SK-N-MC (cell line): ENCODE data around the gene DIP2C.

Source experiments
- DNase-seq: peaks from one replicate; pipeline ENCODE4 v3.0.0-alpha.2; 2011; ENCODE audit warnings: low read depth, low spot score
- H3K27ac ChIP-seq: fragments of 200-600 bp; sonication (generic); 2 replicates; pipeline ENCODE4 v1.5.1; 2016; ENCODE audit warnings: mixed run types
- H3K36me3 ChIP-seq: fragments of 200-600 bp; sonication (generic); 2 replicates; pipeline ENCODE4 v1.6.1; 2017; ENCODE audit warnings: antibody characterized with exemption, low read length, mixed read lengths; ENCODE audit not compliant: insufficient read depth
- H3K4me3 ChIP-seq: fragments of 200-600 bp; sonication (generic); 2 replicates; pipeline ENCODE4 v1.5.1; 2016
- H3K9ac ChIP-seq: fragments of 200-600 bp; sonication (generic); 2 replicates; pipeline ENCODE4 v1.8.0; 2017; ENCODE audit warnings: mixed run types, mixed read lengths; ENCODE audit not compliant: insufficient read length
- H3K9me3 ChIP-seq: fragments of 200-600 bp; sonication (generic); 2 replicates; pipeline ENCODE4 v1.6.1; 2017; ENCODE audit warnings: low read depth, mild to moderate bottlenecking, antibody characterized with exemption, low read length, moderate library complexity, mixed read lengths
- EZH2 ChIP-seq: fragments of 200-600 bp; sonication (generic); IDR thresholded peaks from one replicate; pipeline ENCODE4 v1.6.1; 2017; ENCODE audit warnings: antibody characterized with exemption
- FOXP2 ChIP-seq: optimal IDR thresholded peaks from 2 replicates; pipeline ENCODE3; 2011; ENCODE audit warnings: mild to moderate bottlenecking, moderate library complexity; ENCODE audit not compliant: insufficient read depth; ENCODE audit errors: extremely low read length, control extremely low read depth
- POLR2AphosphoS5 ChIP-seq: IDR thresholded peaks from 2 replicates; pipeline ENCODE4 v1.6.1; 2012; ENCODE audit warnings: mild to moderate bottlenecking, low read depth, low read length, borderline replicate concordance

Gene DIP2C

DNA sequence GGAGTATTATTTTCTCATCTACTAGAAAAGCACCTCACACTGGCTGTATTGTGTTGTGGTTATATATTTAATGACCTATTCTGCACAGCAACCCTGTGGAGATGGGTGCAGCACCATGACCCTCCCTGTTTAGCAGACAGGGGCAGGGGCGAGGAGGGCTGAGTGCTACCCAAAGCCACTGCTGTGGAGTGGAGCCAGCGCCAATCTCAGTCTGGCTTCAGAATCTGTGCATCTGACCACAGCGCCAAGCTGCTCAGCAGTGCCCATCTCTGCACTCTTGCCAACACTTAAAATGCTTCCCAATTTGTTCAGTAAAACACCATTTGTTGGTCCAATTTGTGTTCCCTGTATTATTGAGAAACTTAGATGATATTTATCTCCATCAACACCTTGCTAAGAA is 315.1 kb downstream of the DIP2C start:
- H3K4me3 ChIP-seq = no peak overlapping the region
- DNase-seq = no peak
- H3K9me3 ChIP-seq = no peaks in the 10 kb centered on the region
- TF ChIP-seq FOXP2 (no peak), POLR2AphosphoS5 (no peak), EZH2 (no peak)
- no peak overlapping the region for H3K9ac ChIP-seq
- peak overlapping the region; percentile 93 for H3K27ac ChIP-seq
- peaks cover 8% of the 10 kb centered on the region; the same call in 1 of the 2 replicates for H3K36me3 ChIP-seq

- Histone ChIP-seq H3K36me3 (peaks cover 8% of the 10 kb centered on the region; the same call in 1 of the 2 replicates), H3K9me3 (no peaks in the 10 kb centered on the region), H3K4me3 (peak overlapping the region; percentile 47), H3K27ac (peak overlapping the region; percentile 93), H3K9ac (no peak overlapping the region)
- no peak for TF ChIP-seq POLR2AphosphoS5
- no peak for TF ChIP-seq FOXP2
- no peak for TF ChIP-seq EZH2
- DNase-seq = no peak
These were observed 315.8 kb downstream of the DIP2C start for GRCh38 chr10:373526-374309.

DNA sequence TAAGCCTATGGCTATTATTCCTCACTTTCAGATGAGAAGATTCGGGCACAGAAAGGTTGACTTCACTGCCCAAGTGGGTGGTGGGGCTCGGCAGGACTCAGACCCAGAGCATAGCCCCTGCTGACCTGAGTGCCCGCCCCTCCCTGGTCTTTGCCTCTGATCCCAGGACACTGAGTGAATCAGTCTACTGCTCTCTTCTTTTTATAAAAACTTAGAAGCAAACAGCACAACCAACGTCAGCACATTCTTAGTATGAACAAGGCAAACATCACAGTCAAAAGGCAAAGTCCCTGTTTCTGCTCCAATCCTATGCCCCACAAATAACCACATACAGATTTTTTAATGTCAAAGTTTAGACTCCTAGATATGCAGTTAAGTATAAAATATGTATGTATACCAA is 316.5 kb downstream of the DIP2C start:
- H3K4me3 ChIP-seq = peak overlapping the region; percentile 47
- no peaks in the 10 kb centered on the region for H3K9me3 ChIP-seq
- peaks cover 8% of the 10 kb centered on the region; the same call in 1 of the 2 replicates for H3K36me3 ChIP-seq
- no peak for DNase-seq
- no peak for TF ChIP-seq EZH2
- TF ChIP-seq POLR2AphosphoS5 = no peak
- no peak for TF ChIP-seq FOXP2
- peak overlapping the region; percentile 93 for H3K27ac ChIP-seq
- no peak overlapping the region for H3K9ac ChIP-seq

GRCh38 chr10:372566-372965 is 316.9 kb downstream of the DIP2C start:
- Histone ChIP-seq H3K9me3 (no peaks in the 10 kb centered on the region), H3K9ac (no peak overlapping the region), H3K27ac (peak overlapping the region; percentile 93), H3K36me3 (peaks cover 8% of the 10 kb centered on the region; the same call in 1 of the 2 replicates), H3K4me3 (peak overlapping the region; percentile 47)
- no peak for DNase-seq
- TF ChIP-seq POLR2AphosphoS5 (no peak), EZH2 (no peak), FOXP2 (no peak)

GRCh38 chr10:371515-371914 is 318.0 kb downstream of the DIP2C start:
- Histone ChIP-seq H3K36me3 (peaks cover 8% of the 10 kb centered on the region; the same call in 1 of the 2 replicates), H3K9ac (no peak overlapping the region), H3K4me3 (no peak overlapping the region), H3K9me3 (no peaks in the 10 kb centered on the region), H3K27ac (no peak overlapping the region)
- TF ChIP-seq POLR2AphosphoS5 (no peak), EZH2 (no peak), FOXP2 (no peak)
- DNase-seq = no peak

DNA sequence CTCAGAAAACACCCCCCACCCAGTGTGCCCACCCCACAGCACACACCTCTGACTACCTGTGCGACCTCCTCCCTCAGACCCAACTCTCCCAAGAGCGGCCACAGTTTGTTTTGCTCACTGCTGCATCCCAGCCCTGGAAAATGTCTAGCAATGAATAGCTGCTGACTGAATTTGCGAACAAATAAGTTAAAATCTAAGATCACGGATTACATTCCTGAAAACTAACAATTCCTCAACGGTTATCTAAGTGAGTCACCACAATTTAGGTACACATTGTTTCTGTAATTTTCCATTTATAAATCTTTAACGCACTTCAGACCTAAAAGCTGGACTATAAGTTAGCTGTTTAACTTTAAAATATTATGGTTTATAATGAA is 319.0 kb downstream of the DIP2C start:
- Histone ChIP-seq H3K27ac (peak overlapping the region; percentile 36; the same call in 1 of the 2 replicates), H3K9ac (no peak overlapping the region), H3K4me3 (no peak overlapping the region), H3K9me3 (no peaks in the 10 kb centered on the region), H3K36me3 (peaks cover 8% of the 10 kb centered on the region; the same call in 1 of the 2 replicates)
- no peak for DNase-seq
- no peak for TF ChIP-seq FOXP2
- no peak for TF ChIP-seq EZH2
- TF ChIP-seq POLR2AphosphoS5 = no peak

- TF ChIP-seq POLR2AphosphoS5 = no peak
- no peak for TF ChIP-seq FOXP2
- TF ChIP-seq EZH2 = no peak
- H3K9me3 ChIP-seq = no peaks in the 10 kb centered on the region
These were observed 319.6 kb downstream of the DIP2C start for GRCh38 chr10:369684-370448.

DNA sequence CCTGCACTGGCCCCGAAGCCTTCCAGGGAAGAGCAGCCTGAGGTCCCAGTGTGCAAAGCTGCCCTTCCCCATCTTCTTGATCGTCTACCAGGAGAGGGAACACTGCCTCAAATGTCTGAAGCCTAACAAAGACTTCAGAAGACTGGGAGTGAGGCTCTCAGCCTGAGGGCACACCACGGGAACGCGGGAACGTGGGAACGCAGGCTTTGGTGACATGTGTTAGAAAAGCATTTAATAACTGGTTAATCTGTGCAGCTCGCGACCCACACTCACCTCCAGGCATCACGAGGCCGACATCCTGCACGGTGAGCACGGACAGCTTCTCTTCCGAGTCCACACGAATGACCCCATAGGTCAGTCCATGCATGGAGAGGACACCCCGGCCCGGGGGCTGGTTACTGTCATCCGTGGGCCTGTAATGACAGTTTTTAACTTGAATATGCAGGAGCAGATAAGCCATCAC is 320.2 kb downstream of the DIP2C start:
- Histone ChIP-seq H3K4me3 (no peak overlapping the region), H3K27ac (peak overlapping the region; percentile 57), H3K9ac (no peak overlapping the region), H3K36me3 (no peaks in the 10 kb centered on the region), H3K9me3 (no peaks in the 10 kb centered on the region)
- TF ChIP-seq POLR2AphosphoS5 (no peak), EZH2 (no peak), FOXP2 (no peak)
- no peak for DNase-seq

More at GRCh38 chr10:369684-370448, 319.6 kb downstream of the DIP2C start:
- H3K4me3 ChIP-seq = no peak overlapping the region
- H3K27ac ChIP-seq = 0 out of 2 replicates have a peak overlapping the region, but pooled peaks have one; percentile 36
- H3K9ac ChIP-seq = no peak overlapping the region
- DNase-seq = no peak
- H3K36me3 ChIP-seq = peaks cover 2% of the 10 kb centered on the region; the same call in 1 of the 2 replicates
